KMS-11 (cell line): ENCODE results near the gene RHBDF2.
"Not testable (repeated sequence)": the region's sequence is repeated elsewhere in the genome, so short reads cannot be mapped to it uniquely, and the experiment has no call there.

ENCODE experiments used
- H2AFZ ChIP-seq: fragments of 200-600 bp; sonication (generic); 2 replicates; pipeline ENCODE4 v1.6.1; 2016; ENCODE audit warnings: antibody characterized with exemption, mixed run types, low read depth
- H3K27ac ChIP-seq: fragments of 200-600 bp; sonication (generic); 2 replicates; pipeline ENCODE4 v1.6.1; 2016; ENCODE audit warnings: mild to moderate bottlenecking, mixed run types
- H3K27me3 ChIP-seq: fragments of 200-600 bp; sonication (generic); 2 replicates; pipeline ENCODE4 v1.6.1; 2017; ENCODE audit warnings: mild to moderate bottlenecking, low read depth, mixed run types, moderate library complexity; ENCODE audit not compliant: insufficient read depth
- H3K36me3 ChIP-seq: fragments of 200-600 bp; sonication (generic); 2 replicates; pipeline ENCODE4 v1.6.1; 2017; ENCODE audit warnings: mild to moderate bottlenecking, mixed run types; ENCODE audit not compliant: insufficient read depth
- H3K4me1 ChIP-seq: fragments of 200-600 bp; sonication (generic); 2 replicates; pipeline ENCODE4 v1.6.1; 2016; ENCODE audit warnings: mild to moderate bottlenecking, low read depth, mixed run types; ENCODE audit not compliant: poor library complexity, severe bottlenecking
- H3K4me2 ChIP-seq: fragments of 200-600 bp; sonication (generic); 2 replicates; pipeline ENCODE4 v1.7.0; 2016; ENCODE audit warnings: mild to moderate bottlenecking, mixed run types
- H3K4me3 ChIP-seq: fragments of 200-600 bp; sonication (generic); IDR thresholded peaks from 2 replicates; pipeline ENCODE4 v1.6.1; 2017; ENCODE audit warnings: low read depth, low read length, mixed read lengths; ENCODE audit not compliant: insufficient read depth
- H3K79me2 ChIP-seq: fragments of 200-600 bp; sonication (generic); 2 replicates; pipeline ENCODE4 v1.6.1; 2016; ENCODE audit warnings: low read depth, mixed run types; ENCODE audit not compliant: insufficient read depth
- H3K9ac ChIP-seq: fragments of 200-600 bp; sonication (generic); 2 replicates; pipeline ENCODE4 v1.6.1; 2016; ENCODE audit warnings: mild to moderate bottlenecking, mixed run types
- H4K20me1 ChIP-seq: fragments of 200-600 bp; sonication (generic); 2 replicates; pipeline ENCODE4 v1.6.1; 2016; ENCODE audit warnings: mild to moderate bottlenecking, mixed run types; ENCODE audit not compliant: insufficient read depth
- CTCF ChIP-seq: fragments of 200-600 bp; sonication (generic); conservative IDR thresholded peaks from 2 replicates; pipeline ENCODE4 v1.6.1; 2017; ENCODE audit warnings: low read depth, mild to moderate bottlenecking, antibody characterized with exemption, low read length, moderate library complexity, mixed read lengths

Gene RHBDF2

GRCh38 chr17:76536511-76537287 lies 35.5 kb upstream of the RHBDF2 start:
- Histone ChIP-seq H3K27me3 (peaks cover 27% of the 10 kb centered on the region; the same call in 1 of the 2 replicates), H3K4me2 (no peak overlapping the region), H4K20me1 (no peaks in the 10 kb centered on the region), H3K4me3 (no peak overlapping the region), H3K27ac (no peak overlapping the region), H3K36me3 (no peaks in the 10 kb centered on the region), H3K79me2 (no peaks in the 10 kb centered on the region), H2AFZ (no peak overlapping the region), H3K9ac (no peak overlapping the region), H3K4me1 (no peaks in the 10 kb centered on the region)
- TF ChIP-seq CTCF: no peak

GRCh38 chr17:76535788-76536510 lies 34.7 kb upstream of the RHBDF2 start:
- no peak overlapping the region for H3K9ac ChIP-seq
- TF ChIP-seq CTCF: no peak
- H3K4me3 ChIP-seq: no peak overlapping the region
- H3K27me3 ChIP-seq: peaks cover 27% of the 10 kb centered on the region; the same call in 1 of the 2 replicates
- H3K36me3 ChIP-seq: no peaks in the 10 kb centered on the region
- no peaks in the 10 kb centered on the region for H4K20me1 ChIP-seq
- H2AFZ ChIP-seq: no peak overlapping the region
- H3K27ac ChIP-seq: no peak overlapping the region
- no peaks in the 10 kb centered on the region for H3K4me1 ChIP-seq
- no peak overlapping the region for H3K4me2 ChIP-seq
- H3K79me2 ChIP-seq: no peaks in the 10 kb centered on the region

DNA sequence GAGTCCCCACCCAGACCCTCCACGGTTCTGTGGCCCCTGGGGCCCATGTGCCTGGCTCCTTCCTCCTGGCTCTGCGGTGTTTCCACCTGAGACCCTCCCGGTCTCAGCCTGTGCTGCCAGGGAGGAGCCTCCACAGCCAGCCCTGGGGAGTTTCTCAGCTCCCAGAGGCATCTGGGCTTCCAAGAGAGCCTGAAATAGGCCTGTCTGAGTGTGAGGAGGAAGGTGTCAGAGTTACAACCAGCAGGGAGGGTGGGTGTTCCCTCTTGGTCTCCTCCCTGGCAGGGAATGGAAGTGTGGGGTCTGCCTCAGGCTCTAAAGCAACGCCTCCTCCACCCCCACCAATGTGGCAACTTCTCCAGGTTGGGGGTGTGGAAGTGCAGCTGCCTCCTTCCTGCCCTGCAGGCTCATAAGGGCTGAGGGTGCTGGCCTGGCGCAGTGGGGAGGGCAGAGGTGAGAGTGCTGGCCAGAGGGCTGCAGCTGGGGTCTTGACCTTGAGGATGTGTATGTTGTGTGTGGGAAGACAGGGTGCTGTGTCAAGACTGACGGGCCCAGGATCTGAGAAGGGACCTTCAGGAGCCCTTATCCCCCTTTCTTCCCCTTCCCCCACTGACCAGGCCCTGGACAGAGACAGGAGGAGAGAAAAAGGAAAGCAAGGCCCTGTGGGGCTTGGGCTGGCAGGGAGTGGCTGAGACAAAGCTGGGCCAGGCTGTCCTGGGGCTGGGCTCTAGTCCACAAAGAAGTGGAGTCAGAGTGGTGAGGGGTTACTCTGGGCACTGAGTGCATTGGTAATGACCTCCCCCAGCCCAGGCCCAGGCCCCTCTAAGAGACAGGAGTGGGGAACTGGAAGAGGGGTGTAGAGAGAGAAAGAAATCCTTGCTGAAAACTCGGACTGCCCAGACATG lies 33.9 kb upstream of the RHBDF2 start:
- no peaks in the 10 kb centered on the region for H3K4me1 ChIP-seq
- H3K4me2 ChIP-seq: no peak overlapping the region
- H3K36me3 ChIP-seq: no peaks in the 10 kb centered on the region
- peaks cover 29% of the 10 kb centered on the region; the same call in 1 of the 2 replicates for H3K27me3 ChIP-seq
- no peak overlapping the region for H3K27ac ChIP-seq
- no peak overlapping the region for H2AFZ ChIP-seq
- H3K4me3 ChIP-seq: no peak overlapping the region
- H3K9ac ChIP-seq: no peak overlapping the region
- no peaks in the 10 kb centered on the region for H4K20me1 ChIP-seq
- TF ChIP-seq CTCF: no peak
- H3K79me2 ChIP-seq: no peaks in the 10 kb centered on the region

- H4K20me1 ChIP-seq, H3K79me2 ChIP-seq, H3K36me3 ChIP-seq, H3K4me2 ChIP-seq, H3K4me3 ChIP-seq, H3K9ac ChIP-seq, H2AFZ ChIP-seq, H3K4me1 ChIP-seq, H3K27ac ChIP-seq: not testable (repeated sequence)
- peaks cover 23% of the 10 kb centered on the region; the same call in 1 of the 2 replicates for H3K27me3 ChIP-seq
Measured at GRCh38 chr17:76533640-76534359, 32.6 kb upstream of the RHBDF2 start.
